Astrocyte of the spinal cord (primary cell): Measurements from ENCODE around the gene KLHL14.

ENCODE experiments used
- DNase-seq: peaks from one replicate; pipeline ENCODE4 v3.0.0; 2011; ENCODE audit warnings: low read depth, low spot score
- H3K4me3 ChIP-seq: 2 replicates; pipeline ENCODE4 v1.5.1; 2011; ENCODE audit warnings: low read depth, mild to moderate bottlenecking, low read length, moderate library complexity
- CTCF ChIP-seq: IDR thresholded peaks from 2 replicates; pipeline ENCODE4 v1.5.1; 2012; ENCODE audit warnings: low read depth, mild to moderate bottlenecking, low read length, inconsistent platforms
- in situ Hi-C: cut with HindIII; loops from 2 replicates; pipeline ENCODE4 v1.10.0; 2017; ENCODE audit warnings: low sequenced_read_pairs

The KLHL14 gene

GRCh38 chr18:32763293-32763692 is 9.5 kb downstream of the KLHL14 start:
- no peak for TF ChIP-seq CTCF
- no peak for DNase-seq
- H3K4me3 ChIP-seq, result no peak overlapping the region
- in situ Hi-C loops, result no loop called here

- no peak for TF ChIP-seq CTCF
- in situ Hi-C loops, result no loop called here
- no peak overlapping the region for H3K4me3 ChIP-seq
- no peak for DNase-seq
These were observed 11.6 kb downstream of the KLHL14 start for GRCh38 chr18:32761231-32761630.

GRCh38 chr18:32760391-32760790 is 12.4 kb downstream of the KLHL14 start:
- in situ Hi-C loops, result no loop called here
- TF ChIP-seq CTCF, result no peak
- DNase-seq, result no peak
- H3K4me3 ChIP-seq, result no peak overlapping the region

- DNase-seq, result no peak
- no peak overlapping the region for H3K4me3 ChIP-seq
- no peak for TF ChIP-seq CTCF
- in situ Hi-C loops, result no loop called here
These were observed 13.1 kb downstream of the KLHL14 start for GRCh38 chr18:32759611-32760167.

- H3K4me3 ChIP-seq, result no peak overlapping the region
- in situ Hi-C loops, result no loop called here
- no peak for TF ChIP-seq CTCF
- DNase-seq, result no peak
These were observed 18.1 kb downstream of the KLHL14 start for GRCh38 chr18:32754508-32755263.

- in situ Hi-C loops, result no loop called here
- H3K4me3 ChIP-seq, result no peak overlapping the region
- TF ChIP-seq CTCF, result no peak
- DNase-seq, result no peak
These were observed 19.1 kb downstream of the KLHL14 start for GRCh38 chr18:32753656-32754260.
